GM19452 (cell line): Measurements from ENCODE around the gene GAS6.
"Not testable (repeated sequence)": the region's sequence is repeated elsewhere in the genome, so short reads cannot be mapped to it uniquely, and the experiment has no call there.

Experiments
- ATAC-seq: cut with Tn5 transposase; IDR thresholded peaks from one replicate; pipeline ENCODE4 v1.9.1; 2021; ENCODE audit not compliant: unreplicated experiment

GAS6 gene

DNA sequence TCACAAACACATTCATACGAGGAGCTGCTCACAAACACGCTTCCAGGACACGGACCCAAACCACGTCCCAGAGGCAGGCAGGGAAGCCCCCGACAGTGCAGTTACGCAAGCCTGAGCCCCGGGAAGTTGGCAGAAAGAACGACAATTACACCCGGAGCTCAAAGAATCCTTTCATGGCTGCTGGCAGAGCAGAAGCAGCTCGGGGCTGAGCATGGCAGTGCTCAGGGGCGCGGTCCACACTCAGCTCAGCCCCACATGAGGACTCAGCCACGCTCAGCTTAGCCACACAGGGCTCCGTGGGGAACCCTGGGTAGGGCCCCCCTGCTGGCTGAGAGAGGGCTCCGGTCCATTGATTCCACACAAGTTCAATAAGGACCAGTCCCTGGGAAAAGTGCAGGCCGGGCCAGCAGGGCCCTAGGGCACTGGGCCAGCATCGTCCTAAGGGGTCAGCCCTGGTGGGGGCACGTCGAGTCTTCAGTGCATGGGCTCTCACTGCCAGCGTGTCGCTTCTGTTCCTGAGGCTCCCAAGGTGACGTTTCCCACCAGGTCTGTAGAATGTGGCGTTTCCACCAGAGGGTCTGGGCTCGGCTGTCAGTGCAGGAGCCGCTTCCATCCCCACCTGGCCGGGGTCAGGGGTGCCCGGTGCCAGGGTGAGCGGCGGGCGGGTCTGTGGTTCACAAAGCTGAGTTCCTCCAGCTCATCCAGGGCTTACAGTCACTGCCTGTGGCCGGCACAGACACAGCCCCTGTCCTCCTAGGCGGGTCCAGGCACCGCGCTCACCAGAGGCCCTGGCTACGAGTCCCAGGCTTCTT, 23.1 kb downstream of the GAS6 start:
- ATAC-seq: no peak

GRCh38 chr13:113839536-113840204, 24.2 kb downstream of the GAS6 start:
- ATAC-seq: no peak

DNA sequence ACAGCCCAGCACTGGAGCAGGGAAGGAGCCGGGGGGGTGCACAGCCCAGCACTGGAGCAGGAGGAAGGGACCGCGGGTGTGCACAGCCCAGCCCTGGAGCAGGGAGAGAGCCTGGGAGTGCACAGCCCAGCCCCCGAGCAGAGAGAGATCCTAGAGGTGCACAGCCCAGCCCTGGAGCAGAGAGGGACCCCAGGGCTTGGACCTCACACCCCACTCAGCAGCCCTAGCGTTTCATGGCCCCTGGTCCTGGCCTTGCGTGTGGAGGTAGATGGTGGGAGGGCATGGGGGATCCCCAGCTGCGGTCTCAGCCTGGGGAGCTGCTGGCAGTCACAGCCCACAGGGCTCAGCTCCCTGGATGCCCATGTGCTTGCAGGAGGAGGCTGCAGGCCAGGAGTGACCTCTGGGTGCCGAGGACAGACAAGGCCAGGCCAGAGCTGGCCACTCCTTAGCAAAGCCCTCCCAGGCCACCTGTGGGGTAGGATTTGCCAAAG, 25.1 kb downstream of the GAS6 start:
- no peak for ATAC-seq

DNA sequence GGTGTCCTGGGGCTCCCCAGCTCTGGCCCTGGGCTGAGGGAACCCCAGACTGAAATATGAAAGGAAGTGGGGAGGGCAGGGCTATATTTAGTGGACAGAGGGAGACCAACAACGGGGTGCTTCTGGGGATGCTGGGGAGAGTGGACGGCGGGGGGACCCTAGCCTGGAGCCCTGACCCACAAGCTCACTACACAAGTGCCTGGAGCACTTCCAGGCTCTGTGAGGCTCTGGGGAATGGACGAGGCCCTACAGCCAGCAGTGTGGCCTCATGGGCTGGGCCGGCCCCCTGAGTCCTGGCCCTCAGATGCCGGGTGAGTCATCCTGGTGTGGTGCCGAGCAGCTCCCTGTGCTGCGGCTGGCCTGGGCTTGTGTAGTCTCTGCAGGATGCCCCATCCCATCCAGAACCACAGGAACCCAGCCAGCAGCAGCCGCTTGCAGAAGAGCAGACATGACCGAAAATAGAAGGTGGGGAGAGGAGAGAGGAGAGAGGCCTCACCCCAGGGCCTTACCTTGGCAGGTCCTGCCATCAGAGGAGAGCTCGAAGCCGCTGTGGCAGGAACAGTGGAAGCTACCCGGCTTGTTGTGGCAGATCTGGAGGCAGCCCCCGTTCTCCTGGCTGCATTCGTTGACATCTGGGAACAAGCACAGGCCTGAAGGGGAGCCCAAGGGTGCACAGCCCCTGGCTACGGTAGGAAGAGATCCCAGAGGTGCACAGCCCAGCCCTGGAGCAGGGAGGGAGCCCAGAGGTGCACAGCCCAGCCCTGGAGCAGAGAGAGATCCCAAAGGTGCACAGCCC, 26.1 kb downstream of the GAS6 start:
- ATAC-seq: no peak

DNA sequence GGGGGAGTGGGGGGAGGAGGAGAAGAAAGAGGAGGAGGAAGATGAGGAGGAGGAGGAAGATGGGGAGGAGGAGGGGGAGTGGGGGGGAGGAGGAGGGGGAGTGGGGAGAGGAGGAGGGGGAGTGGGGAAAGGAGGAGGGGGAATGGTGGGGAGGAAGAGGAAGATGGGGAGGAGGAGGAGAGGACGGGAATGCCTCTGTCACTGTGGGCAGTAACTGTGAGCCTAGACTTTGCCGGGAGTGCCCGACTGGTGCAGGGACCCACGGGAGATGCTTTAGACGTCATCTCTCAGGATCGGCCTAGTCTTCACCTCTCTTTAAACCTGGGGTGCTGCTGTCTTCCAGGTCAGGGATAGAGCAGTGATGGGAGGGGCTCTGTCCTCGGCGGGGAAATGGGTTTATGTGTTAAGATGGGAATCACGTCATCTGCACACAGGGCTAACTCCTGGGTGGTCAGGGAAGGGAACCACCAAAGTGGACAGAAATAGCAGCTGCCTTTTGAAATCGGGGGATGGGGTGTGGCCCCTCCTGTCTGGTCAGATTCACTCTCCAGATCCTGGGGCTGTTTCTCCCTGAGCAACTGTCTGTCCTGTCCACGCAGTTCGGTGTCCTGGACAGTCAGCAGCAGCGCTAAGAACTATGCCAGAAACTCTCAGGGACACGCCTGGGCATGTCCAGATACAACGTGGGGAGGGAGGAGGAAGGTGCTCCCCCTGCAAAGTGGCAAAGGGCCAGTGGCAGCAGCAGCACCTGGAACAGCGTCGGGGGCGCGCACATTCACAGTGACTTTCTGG, 26.9 kb downstream of the GAS6 start:
- no peak for ATAC-seq

DNA sequence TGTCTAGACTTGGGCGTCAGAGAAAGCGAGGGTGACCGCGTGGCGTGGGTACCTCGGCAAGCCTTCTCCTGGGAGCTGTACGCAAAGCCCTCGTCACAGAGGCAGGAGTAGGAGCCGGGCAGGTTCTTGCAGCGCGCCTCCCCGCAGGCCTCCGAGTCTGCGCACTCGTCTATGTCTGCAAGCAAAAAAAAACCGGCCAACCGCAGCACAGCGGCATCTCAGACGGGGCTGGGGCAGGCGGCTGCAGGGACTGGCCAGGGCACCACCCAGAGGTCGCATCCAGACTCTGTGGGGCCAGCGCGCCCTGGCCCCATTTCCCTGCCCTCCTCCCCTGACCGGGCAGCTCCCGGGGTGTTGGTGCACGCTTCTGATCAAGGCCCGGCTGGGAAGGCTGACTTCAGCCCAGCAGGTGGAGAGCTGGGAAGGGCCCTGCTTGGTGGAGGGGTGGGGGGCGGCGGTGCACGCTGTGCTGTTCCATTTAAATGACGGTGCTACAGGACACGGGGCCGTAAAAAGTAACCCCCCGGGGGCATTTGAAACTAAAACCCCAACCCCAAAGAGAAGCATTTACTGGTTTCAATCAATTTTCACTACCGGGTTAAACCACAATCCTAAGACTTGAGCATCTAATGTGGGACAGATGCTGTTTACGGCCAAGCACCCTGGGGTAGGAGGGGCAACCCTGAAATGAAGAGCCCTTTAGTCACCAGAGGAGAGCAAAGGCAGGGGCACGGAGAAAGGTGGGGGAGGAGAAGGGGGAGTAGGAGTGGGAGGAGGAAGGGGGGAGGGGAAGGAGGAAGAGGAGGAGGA, 28.2 kb downstream of the GAS6 start:
- no peak for ATAC-seq

DNA sequence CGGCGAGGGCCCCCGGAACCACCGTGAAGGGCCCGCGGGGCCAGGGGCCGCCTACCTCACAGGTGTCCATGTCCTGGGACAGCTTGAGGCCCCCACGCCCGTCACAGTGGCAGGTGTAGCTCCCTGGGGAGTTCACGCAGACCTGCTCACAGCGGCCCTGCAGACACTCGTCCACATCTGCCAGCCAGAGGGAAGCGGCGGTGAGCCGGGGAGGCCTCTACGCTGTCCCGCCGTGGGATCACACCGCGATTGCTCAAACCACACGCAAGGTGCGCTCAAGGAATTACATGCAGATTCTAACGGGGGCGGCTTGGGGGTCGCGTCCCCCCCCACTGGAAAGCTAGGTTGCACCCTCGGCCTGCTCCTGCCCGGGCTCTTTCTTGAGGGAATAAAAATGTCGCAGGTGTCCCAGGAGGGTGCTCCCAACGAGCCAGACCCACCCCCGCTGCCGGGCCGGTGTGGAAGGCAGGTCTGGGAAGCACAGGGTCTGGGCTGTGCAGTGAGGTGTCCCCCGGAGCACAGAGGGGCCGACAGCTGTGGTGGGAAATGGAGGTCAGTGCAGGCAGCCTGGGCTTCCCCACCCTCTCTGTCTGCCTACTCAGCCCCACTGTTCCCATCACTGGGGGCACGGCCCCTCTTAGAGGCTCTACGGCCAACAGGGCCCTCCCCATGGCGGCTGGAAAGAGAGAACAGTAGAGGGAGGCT, 29.2 kb downstream of the GAS6 start:
- no peak for ATAC-seq

DNA sequence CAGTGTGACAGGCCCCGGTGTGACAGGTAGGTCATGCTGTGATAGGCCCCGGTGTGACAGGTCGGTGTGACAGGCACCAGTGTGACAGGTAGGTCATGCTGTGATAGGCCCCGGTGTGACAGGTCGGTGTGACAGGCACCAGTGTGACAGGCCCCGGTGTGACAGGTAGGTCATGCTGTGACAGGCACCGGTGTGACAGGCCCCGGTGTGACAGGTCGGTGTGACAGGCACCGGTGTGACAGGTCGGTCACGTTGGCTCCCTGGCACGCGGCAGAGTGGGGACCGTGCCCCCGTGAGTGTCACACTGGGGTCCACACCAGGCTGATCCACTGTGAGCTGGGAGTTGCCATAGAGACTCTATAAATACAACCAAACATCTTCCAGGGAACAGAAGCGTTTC, 29.9 kb downstream of the GAS6 start:
- not testable (repeated sequence) for ATAC-seq

DNA sequence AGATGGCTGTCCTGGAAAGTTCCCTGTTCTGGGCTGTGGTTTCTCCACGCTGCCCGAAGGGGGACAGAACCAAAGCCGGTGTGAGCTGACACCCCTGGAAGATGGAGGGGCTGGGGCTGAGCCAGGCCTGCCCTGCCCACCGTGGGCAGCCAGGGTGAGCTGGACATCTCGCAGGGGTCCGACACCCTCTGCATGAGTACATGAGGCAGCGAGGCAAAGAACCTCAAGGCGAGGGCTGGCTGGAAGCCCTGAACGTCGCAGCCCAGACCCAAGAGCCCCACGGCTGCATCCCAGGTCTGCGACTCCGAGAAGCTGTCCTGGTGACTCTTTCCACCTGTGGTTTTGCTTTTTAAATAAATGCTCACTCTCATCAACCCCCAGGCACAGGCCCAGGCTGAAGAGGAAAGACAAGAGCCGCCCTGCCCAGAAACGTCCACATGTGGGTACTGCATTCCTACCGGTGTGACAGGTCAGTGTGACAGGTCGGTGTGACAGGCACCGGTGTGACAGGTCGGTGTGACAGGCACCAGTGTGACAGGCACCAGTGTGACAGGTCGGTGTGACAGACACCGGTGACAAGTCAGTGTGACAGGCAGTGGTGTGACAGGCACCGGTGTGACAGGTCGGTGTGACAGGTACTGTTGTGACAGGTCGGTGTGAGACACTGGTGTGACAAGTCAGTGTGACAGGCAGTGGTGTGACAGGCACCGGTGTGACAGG, 30.6 kb downstream of the GAS6 start:
- ATAC-seq: no peak

DNA sequence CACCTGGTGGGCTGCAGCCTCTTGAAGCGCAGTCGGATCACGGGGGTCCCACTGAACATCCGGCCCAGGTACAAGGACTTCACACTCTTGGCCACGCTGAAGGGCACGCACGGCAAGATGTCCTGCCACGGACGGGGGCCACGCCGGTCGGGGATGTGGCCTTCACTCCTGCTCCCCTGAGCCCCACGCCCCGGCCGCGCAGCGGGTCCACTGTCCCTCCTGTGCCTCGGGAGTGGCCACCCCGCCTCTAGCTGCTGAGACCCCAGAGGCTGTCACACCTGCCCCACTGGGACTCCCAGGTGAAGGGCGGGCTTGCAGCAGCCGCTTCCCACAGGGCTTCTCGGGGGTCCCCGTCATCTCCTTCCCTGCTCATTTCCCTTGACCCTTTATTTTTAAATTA, 31.2 kb downstream of the GAS6 start:
- ATAC-seq: no peak

- ATAC-seq: no peak
Observed at GRCh38 chr13:113832205-113832604, 31.7 kb downstream of the GAS6 start.

DNA sequence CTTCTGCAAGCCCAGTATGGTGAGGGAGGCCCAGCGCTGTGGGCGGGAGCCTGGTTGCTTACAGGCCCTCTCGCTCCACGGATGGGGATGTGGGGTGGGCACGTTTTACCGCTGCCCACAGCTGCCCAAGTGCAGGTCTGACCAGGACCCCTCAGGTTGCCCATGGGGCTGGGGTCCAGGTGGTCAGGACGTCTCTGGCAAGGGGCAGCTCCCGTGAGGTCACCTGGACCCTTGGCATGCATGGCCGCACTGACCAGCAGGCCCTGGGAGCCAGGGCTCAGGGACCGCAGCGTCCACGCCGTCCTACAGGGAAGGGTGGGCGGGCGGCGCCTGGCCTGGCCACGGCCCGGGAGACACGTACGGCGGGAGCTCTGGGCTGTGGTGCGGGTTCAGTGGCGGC, 32.8 kb downstream of the GAS6 start:
- ATAC-seq: no peak

GRCh38 chr13:113830426-113830950, 33.4 kb downstream of the GAS6 start:
- ATAC-seq: not testable (repeated sequence)

DNA sequence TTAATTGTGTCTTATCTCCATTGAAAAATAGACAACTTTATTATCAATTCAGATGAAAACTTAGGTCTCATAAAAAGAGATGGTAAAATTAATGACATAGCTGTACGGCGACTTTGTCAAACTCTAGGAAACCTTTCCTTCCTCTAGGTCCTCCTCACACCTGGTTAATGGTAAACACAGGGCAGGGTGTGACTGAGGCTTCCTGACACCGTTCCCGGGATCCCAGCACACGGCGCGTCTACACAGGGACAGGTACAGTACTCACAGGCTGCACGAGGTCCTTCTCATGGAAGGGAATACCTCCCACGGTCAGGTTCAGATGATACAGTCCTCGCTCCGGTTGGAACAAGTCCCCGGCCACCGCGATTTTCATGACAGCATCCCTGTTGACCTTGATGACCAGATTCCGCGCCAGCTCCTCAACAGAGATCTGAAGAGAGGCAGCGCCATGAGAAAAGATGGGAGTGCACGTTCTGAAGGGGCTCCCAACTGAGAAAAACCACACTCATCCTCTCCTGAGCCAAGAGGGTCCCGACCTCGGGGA, 35.5 kb downstream of the GAS6 start:
- no peak for ATAC-seq

- ATAC-seq: no peak
Observed at GRCh38 chr13:113827021-113827420, 36.9 kb downstream of the GAS6 start.

GRCh38 chr13:113826446-113826845, 37.4 kb downstream of the GAS6 start:
- ATAC-seq: not testable (repeated sequence)

DNA sequence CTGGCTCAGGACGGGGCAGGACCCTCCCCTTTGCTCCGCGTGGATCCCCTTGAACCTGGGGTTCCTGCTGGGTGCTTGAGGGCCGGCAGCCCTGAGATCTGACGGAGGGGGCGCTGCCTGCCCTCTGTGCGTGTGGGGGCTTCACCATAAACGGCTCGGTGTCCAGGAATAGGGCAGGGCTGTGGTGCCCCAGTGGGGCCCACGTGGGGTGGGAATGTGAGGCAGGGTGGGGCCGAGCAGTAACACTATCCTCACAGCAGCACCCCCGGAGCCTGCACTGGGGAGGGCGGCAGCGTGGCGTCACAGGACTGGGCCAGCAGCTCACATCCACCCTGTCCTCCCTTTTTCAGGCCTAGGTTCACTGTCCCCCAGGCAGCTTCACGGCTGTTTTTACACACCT, 38.0 kb downstream of the GAS6 start:
- no peak for ATAC-seq

DNA sequence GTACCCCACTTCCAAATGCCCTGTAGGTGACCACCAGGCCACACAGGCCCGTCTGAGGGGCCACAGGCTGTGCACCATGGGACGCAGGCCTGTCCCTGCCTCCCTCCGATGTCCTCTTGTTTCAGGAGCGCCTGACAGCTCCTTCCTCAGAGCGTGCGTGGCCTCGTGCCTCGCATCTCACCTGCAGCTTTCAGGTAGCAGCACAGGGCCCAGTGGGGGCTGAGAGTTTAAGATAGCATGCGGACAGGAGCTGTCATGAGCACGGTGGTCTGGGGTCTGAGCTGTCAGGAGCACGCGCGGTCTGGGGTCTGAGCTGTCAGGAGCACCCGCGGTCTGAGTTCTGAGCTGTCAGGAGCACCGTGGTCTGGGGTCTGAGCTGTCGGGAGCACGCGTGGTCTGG, 40.1 kb downstream of the GAS6 start:
- ATAC-seq: no peak
